ENCODE measurements around the gene IMPG2. TPM values are rescaled to one million over a fixed set of nuclear protein-coding genes. Genes with fewer than 3 reads are reported as not detected.

IMPG2 gene
- polyA plus RNA-seq, 1 donor = 0.57 TPM

DNA sequence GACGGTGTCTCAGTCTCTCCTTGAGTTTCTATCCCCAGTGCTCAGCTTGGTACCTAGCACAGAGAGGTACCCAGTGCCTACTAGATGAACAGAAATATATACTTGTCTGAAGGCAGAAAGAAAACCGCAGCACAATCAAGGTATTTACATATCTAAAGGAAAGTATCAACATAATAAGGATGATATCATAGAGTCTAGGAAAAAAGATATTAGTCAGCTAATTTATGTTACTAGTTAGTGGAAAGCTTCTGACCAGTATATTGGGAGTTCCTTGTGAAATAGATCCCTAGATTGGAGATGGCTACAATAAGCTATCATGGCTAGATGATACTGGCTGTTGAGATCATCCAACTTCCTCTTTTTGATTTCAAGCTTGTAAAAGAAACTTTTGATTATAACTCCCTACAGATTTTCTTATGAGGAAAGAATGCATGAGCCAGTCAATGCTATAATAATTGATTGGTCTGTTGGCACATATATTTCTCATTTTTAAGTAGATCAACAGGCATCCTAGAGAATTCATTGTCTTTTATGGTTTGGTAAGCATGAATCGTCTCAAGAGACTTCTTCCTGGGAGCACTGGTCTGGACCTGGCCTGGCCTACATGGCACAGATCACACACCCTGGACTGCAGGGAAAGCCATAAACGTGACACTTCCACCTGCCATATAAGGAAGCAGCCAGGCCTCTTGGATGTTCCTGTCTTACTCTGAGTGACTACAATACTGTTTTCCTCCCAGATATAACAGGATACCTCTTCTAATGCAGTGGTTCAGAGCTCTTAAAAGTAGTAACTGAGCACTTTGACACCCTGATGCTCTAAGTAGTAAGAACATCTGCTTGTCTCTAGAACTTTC, 60.7 kb downstream of the IMPG2 start:
- Histone ChIP-seq H3K9me3 (ENCODE audit: control insufficient read depth, low read depth, low read length) (no peaks in the 10 kb centered on the region), H3K36me3 (ENCODE audit: control insufficient read depth, insufficient read depth, low read length) (no peaks in the 10 kb centered on the region), H3K4me3 (ENCODE audit: low read length) (no peak overlapping the region), H3K27ac (ENCODE audit: low read length) (no peak overlapping the region), H3K4me1 (ENCODE audit: control insufficient read depth, insufficient read depth, low read length) (no peaks in the 10 kb centered on the region), H3K27me3 (ENCODE audit: control insufficient read depth, insufficient read depth, low read length) (no peaks in the 10 kb centered on the region)
- peak; percentile 37 to 39 for DNase-seq
- WGBS (ENCODE audit: insufficient coverage, low lambda C conversion rate) = 100% methylated on average over 1 of the region's 4 CpGs

DNA sequence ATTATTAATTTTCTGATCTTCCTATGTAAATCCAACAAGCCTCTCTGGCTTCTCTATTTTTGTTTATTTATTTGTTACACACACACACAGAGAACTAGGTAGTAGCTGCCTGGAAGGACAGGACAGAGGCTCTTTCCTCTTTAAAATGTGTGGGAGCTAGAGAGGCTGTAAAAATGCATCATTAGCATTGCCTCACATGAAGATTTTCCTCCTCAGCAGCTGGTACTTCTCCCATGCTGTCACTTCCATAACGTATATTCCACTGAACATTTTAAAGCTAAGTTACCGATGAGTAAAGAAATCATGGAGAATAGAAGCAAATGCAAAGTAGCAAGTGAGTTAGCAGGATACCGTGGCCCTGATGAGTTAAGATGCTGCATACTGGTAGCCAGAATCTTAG, 63.9 kb downstream of the IMPG2 start:
- Histone ChIP-seq H3K36me3 (ENCODE audit: control insufficient read depth, insufficient read depth, low read length) (no peaks in the 10 kb centered on the region), H3K4me3 (ENCODE audit: low read length) (no peak overlapping the region), H3K4me1 (ENCODE audit: control insufficient read depth, insufficient read depth, low read length) (no peaks in the 10 kb centered on the region), H3K27me3 (ENCODE audit: control insufficient read depth, insufficient read depth, low read length) (no peaks in the 10 kb centered on the region), H3K27ac (ENCODE audit: low read length) (no peak overlapping the region), H3K9me3 (ENCODE audit: control insufficient read depth, low read depth, low read length) (no peaks in the 10 kb centered on the region)
- 100% methylated on average over 1 of the region's 3 CpGs for WGBS (ENCODE audit: insufficient coverage, low lambda C conversion rate)
- DNase-seq = no peak

DNA sequence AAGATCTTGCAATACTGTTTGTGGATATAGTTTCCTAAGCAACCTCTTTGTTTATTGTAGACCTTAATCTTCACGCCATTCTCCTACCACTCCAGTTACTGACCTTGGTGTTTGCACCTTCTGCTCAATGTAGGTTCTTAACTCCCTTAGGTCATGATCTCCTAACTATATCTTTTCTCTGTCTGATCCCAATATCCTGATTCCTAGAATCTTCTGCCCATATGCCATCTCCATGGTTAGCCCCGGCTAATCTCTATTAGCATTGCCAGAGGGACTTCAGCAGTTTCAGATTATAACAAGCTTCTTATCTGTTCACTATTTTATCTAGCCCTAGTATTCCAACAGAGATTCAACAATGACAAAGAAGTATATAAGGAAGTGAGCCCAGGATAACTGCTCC, 64.9 kb downstream of the IMPG2 start:
- no peaks in the 10 kb centered on the region for H3K4me1 ChIP-seq (ENCODE audit: control insufficient read depth, insufficient read depth, low read length)
- no peak overlapping the region for H3K27ac ChIP-seq (ENCODE audit: low read length)
- H3K27me3 ChIP-seq (ENCODE audit: control insufficient read depth, insufficient read depth, low read length) = no peaks in the 10 kb centered on the region
- H3K36me3 ChIP-seq (ENCODE audit: control insufficient read depth, insufficient read depth, low read length) = no peaks in the 10 kb centered on the region
- no peak overlapping the region for H3K4me3 ChIP-seq (ENCODE audit: low read length)
- no CpG with 5 or more reads among the region's 2 CpGs for WGBS (ENCODE audit: insufficient coverage, low lambda C conversion rate)
- DNase-seq = no peak
- H3K9me3 ChIP-seq (ENCODE audit: control insufficient read depth, low read depth, low read length) = no peaks in the 10 kb centered on the region

DNA sequence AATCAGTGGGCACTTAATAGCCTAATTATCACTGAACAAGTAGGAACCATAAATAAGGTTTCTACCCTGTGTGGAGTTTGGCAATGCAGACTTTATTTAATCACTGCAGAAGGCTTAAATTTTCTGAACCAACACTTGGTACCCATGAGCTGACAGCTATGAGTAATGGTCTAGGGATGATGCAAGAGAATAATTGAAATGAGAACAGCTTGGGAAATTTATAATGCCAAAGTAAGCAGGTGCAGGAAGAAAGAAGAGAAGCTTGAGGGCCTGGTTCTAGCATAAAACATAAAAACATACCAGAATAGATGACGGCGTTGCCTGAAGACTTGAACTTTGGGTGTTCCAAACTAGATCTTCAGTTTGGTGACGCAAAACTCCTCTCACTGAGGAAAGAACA, 67.0 kb downstream of the IMPG2 start:
- no CpG with 5 or more reads among the region's 3 CpGs for WGBS (ENCODE audit: insufficient coverage, low lambda C conversion rate)
- Histone ChIP-seq H3K9me3 (ENCODE audit: control insufficient read depth, low read depth, low read length) (no peaks in the 10 kb centered on the region), H3K27me3 (ENCODE audit: control insufficient read depth, insufficient read depth, low read length) (no peaks in the 10 kb centered on the region), H3K4me1 (ENCODE audit: control insufficient read depth, insufficient read depth, low read length) (no peaks in the 10 kb centered on the region), H3K36me3 (ENCODE audit: control insufficient read depth, insufficient read depth, low read length) (no peaks in the 10 kb centered on the region), H3K27ac (ENCODE audit: low read length) (no peak overlapping the region), H3K4me3 (ENCODE audit: low read length) (no peak overlapping the region)
- DNase-seq = no peak

DNA sequence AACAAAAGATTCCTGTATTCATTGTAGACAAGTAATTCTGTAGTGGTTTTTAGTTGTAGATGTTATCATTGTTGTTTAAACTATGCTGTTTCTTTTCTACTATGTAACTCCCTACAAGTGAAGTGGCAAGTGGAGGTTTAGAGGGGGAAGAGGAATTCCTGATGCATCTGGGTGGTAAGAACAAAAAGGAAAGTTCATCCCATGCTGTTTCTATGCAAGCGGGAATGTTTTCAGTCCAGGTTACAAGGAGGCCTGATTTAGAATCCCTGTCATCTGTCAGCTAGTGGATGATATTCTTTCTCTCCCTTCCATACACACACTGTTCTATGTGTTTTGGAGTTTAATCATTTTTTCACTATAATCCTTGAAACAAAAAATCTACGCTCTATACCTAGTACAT, 67.4 kb downstream of the IMPG2 start:
- Histone ChIP-seq H3K27me3 (ENCODE audit: control insufficient read depth, insufficient read depth, low read length) (no peaks in the 10 kb centered on the region), H3K4me3 (ENCODE audit: low read length) (no peak overlapping the region), H3K9me3 (ENCODE audit: control insufficient read depth, low read depth, low read length) (no peaks in the 10 kb centered on the region), H3K27ac (ENCODE audit: low read length) (no peak overlapping the region), H3K4me1 (ENCODE audit: control insufficient read depth, insufficient read depth, low read length) (no peaks in the 10 kb centered on the region), H3K36me3 (ENCODE audit: control insufficient read depth, insufficient read depth, low read length) (no peaks in the 10 kb centered on the region)
- no CpG with 5 or more reads among the region's 2 CpGs for WGBS (ENCODE audit: insufficient coverage, low lambda C conversion rate)
- DNase-seq = no peak

DNA sequence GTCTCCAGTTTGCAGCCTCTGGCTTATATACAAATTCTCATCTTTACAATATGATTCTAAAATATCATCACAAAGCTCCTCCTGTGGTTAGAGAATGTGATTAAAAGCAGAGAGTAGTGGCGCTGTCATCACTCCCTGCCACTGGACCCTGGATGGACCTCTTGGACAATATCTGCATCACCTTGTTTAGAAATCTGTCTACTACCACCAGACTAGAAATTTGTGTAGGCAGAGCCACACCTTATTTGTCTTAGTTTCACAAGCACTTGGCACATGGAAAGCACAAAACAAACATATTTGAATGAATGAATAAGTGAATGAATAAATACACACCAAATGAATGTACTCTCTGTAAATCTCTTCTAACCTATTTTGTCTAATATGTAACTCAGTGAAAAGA, 68.1 kb downstream of the IMPG2 start:
- Histone ChIP-seq H3K4me1 (ENCODE audit: control insufficient read depth, insufficient read depth, low read length) (no peaks in the 10 kb centered on the region), H3K27me3 (ENCODE audit: control insufficient read depth, insufficient read depth, low read length) (no peaks in the 10 kb centered on the region), H3K4me3 (ENCODE audit: low read length) (no peak overlapping the region), H3K36me3 (ENCODE audit: control insufficient read depth, insufficient read depth, low read length) (no peaks in the 10 kb centered on the region), H3K9me3 (ENCODE audit: control insufficient read depth, low read depth, low read length) (no peaks in the 10 kb centered on the region), H3K27ac (ENCODE audit: low read length) (no peak overlapping the region)
- DNase-seq = no peak
- no CpG with 5 or more reads among the region's 1 CpG for WGBS (ENCODE audit: insufficient coverage, low lambda C conversion rate)

DNA sequence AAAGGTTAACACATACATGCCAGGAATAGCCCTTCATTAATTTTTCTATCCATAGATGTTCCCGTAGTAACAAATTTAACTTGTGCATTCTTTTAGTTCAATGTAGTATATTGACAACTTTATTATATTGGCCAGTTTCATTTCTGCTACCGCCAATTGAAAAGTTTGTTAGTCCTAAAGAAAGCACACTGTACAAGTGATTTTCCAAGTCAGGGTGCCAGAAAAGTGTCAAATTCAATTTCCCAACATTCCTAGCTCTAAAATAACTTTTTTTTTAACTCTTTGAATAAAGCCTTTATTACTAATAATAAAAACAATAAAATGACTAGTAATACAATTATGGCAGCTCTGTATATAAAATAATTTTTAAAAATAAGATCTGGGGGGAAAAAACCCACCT, 68.9 kb downstream of the IMPG2 start:
- no peaks in the 10 kb centered on the region for H3K27me3 ChIP-seq (ENCODE audit: control insufficient read depth, insufficient read depth, low read length)
- 100% methylated on average over 2 of the region's 2 CpGs for WGBS (ENCODE audit: insufficient coverage, low lambda C conversion rate)
- no peaks in the 10 kb centered on the region for H3K9me3 ChIP-seq (ENCODE audit: control insufficient read depth, low read depth, low read length)
- DNase-seq = no peak
- no peak overlapping the region for H3K27ac ChIP-seq (ENCODE audit: low read length)
- H3K4me3 ChIP-seq (ENCODE audit: low read length) = no peak overlapping the region
- no peaks in the 10 kb centered on the region for H3K4me1 ChIP-seq (ENCODE audit: control insufficient read depth, insufficient read depth, low read length)
- H3K36me3 ChIP-seq (ENCODE audit: control insufficient read depth, insufficient read depth, low read length) = no peaks in the 10 kb centered on the region

DNA sequence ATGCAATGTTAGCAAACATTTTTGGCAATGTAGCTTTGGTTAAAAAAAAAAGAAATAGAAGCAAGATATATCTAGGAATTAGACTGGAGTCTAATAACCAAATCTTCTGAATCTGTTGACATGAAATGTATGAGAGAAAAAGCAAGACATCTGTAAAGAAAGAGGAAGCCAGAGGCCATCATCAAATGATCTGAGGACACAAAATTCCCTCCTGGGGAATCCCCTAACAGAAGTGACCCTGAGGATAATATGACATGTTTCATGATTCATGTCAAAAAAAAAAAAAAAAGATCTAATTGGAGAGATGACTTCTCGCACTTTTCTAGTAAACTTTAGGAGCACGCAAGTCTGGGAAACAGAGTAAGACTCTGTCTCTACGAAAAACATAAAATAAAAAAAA, 70.9 kb downstream of the IMPG2 start:
- WGBS (ENCODE audit: insufficient coverage, low lambda C conversion rate) = 95% methylated on average over 3 of the region's 3 CpGs
- Histone ChIP-seq H3K4me1 (ENCODE audit: control insufficient read depth, insufficient read depth, low read length) (no peaks in the 10 kb centered on the region), H3K4me3 (ENCODE audit: low read length) (no peak overlapping the region), H3K27ac (ENCODE audit: low read length) (no peak overlapping the region), H3K27me3 (ENCODE audit: control insufficient read depth, insufficient read depth, low read length) (no peaks in the 10 kb centered on the region), H3K9me3 (ENCODE audit: control insufficient read depth, low read depth, low read length) (no peaks in the 10 kb centered on the region), H3K36me3 (ENCODE audit: control insufficient read depth, insufficient read depth, low read length) (no peaks in the 10 kb centered on the region)
- DNase-seq = no peak

DNA sequence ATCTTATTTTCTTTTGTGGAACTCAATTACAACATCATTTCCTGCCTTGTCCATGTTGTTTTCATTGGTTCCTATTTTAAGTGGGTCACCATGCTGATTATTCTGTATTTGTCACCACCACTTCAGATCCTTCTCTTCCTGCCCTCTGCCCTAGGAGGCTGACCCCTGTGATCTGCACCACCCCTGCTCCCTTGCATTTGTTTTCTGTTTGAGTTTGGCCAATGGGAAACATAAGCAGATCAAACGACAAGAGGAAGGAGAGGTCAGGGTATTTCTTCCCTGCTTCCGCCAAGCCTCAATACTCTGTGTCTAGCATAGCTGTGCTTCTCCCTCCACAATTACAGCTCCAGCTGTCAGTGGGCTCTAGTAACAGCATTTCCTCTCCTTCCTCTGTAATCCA, 71.6 kb downstream of the IMPG2 start:
- H3K4me3 ChIP-seq (ENCODE audit: low read length) = no peak overlapping the region
- no peak overlapping the region for H3K27ac ChIP-seq (ENCODE audit: low read length)
- H3K9me3 ChIP-seq (ENCODE audit: control insufficient read depth, low read depth, low read length) = no peaks in the 10 kb centered on the region

DNA sequence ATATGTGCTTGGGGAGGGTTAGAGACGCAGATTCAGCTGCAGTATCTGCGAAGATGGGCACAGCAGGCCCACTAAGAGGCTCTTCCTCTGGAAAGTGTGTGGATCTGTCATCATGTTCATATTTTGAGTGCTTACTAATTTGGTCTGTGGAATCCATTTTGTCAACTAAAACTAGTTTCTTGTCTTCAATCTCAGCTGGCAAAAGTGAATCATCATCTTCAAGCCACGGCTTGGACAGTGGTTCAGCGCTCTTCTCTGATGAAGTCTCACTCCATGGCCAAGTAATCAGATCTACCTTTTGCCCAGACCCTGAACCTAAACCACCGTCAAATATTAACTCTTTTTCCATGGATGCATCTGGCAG, 76.2 kb downstream of the IMPG2 start:
- DNase-seq = no peak
- Histone ChIP-seq H3K27ac (ENCODE audit: low read length) (no peak overlapping the region), H3K4me1 (ENCODE audit: control insufficient read depth, insufficient read depth, low read length) (no peaks in the 10 kb centered on the region), H3K9me3 (ENCODE audit: control insufficient read depth, low read depth, low read length) (no peaks in the 10 kb centered on the region), H3K4me3 (ENCODE audit: low read length) (no peak overlapping the region), H3K36me3 (ENCODE audit: control insufficient read depth, insufficient read depth, low read length) (no peaks in the 10 kb centered on the region), H3K27me3 (ENCODE audit: control insufficient read depth, insufficient read depth, low read length) (no peaks in the 10 kb centered on the region)
- no CpG with 5 or more reads among the region's 5 CpGs for WGBS (ENCODE audit: insufficient coverage, low lambda C conversion rate)

More for the DNA sequence above, 71.6 kb downstream of the IMPG2 start:
- no peak for DNase-seq
- no CpG with 5 or more reads among the region's 2 CpGs for WGBS (ENCODE audit: insufficient coverage, low lambda C conversion rate)
- no peaks in the 10 kb centered on the region for H3K4me1 ChIP-seq (ENCODE audit: control insufficient read depth, insufficient read depth, low read length)
- no peaks in the 10 kb centered on the region for H3K36me3 ChIP-seq (ENCODE audit: control insufficient read depth, insufficient read depth, low read length)
- no peaks in the 10 kb centered on the region for H3K27me3 ChIP-seq (ENCODE audit: control insufficient read depth, insufficient read depth, low read length)
